NOMO-1 (cell line): ENCODE results near the gene IFTAP.
"Not testable (repeated sequence)": the region's sequence is repeated elsewhere in the genome, so short reads cannot be mapped to it uniquely, and the experiment has no call there.

Experiments used
- DNase-seq, 2 experiments: peaks; one replicate each; lab custom pipeline; 2025; ENCODE audit not compliant: unreplicated experiment in 2 of 2; lab: John Stamatoyannopoulos, UW

Gene IFTAP

GRCh38 chr11:36635066-36635862 lies 41.0 kb downstream of the IFTAP start:
- DNase-seq: no peak

GRCh38 chr11:36638556-36638955 lies 44.3 kb downstream of the IFTAP start:
- DNase-seq: no peak

GRCh38 chr11:36657610-36658267 lies 63.4 kb downstream of the IFTAP start:
- DNase-seq: no peak

- DNase-seq: not testable (repeated sequence)
Measured at GRCh38 chr11:36661359-36661758, 67.1 kb downstream of the IFTAP start.

- DNase-seq: peak in 1 of 2 experiments; percentile 26
Measured at GRCh38 chr11:36672815-36673450, 78.6 kb downstream of the IFTAP start.

- not testable (repeated sequence) for DNase-seq
Measured at GRCh38 chr11:36679547-36679946, 85.2 kb downstream of the IFTAP start.

GRCh38 chr11:36683818-36684217 lies 89.5 kb downstream of the IFTAP start:
- DNase-seq: no peak

- peak; percentile 63 to 78 for DNase-seq
Measured at GRCh38 chr11:36684840-36685801, 90.8 kb downstream of the IFTAP start.

GRCh38 chr11:36688132-36688531 lies 93.8 kb downstream of the IFTAP start:
- DNase-seq: no peak

- DNase-seq: no peak
Measured at GRCh38 chr11:36688571-36689291, 94.4 kb downstream of the IFTAP start.

- DNase-seq: no peak
Measured at GRCh38 chr11:36689442-36689841, 95.1 kb downstream of the IFTAP start.

GRCh38 chr11:36692704-36693103 lies 98.4 kb downstream of the IFTAP start:
- DNase-seq: no peak

- DNase-seq: no peak
Measured at GRCh38 chr11:36693139-36693843, 99.0 kb downstream of the IFTAP start.

GRCh38 chr11:36695111-36695510 lies 100.8 kb downstream of the IFTAP start:
- DNase-seq: no peak

GRCh38 chr11:36695571-36695970 lies 101.3 kb downstream of the IFTAP start:
- no peak for DNase-seq

GRCh38 chr11:36696550-36696949 lies 102.2 kb downstream of the IFTAP start:
- no peak for DNase-seq

GRCh38 chr11:36699271-36699670 lies 105.0 kb downstream of the IFTAP start:
- DNase-seq: peak; percentile 79 to 84

GRCh38 chr11:36700246-36700645 lies 105.9 kb downstream of the IFTAP start:
- no peak for DNase-seq

GRCh38 chr11:36702330-36703054 lies 108.2 kb downstream of the IFTAP start:
- peak; percentile 55 to 67 for DNase-seq
